GM23338 (cell line): ENCODE results near the gene ADGRD1. TPM values are rescaled to one million over a fixed set of nuclear protein-coding genes. Genes with fewer than 3 reads are reported as not detected.

Experiments
- CREB1 ChIP-seq: fragments of 250-450 bp; sonication (Bioruptor Pico); IDR thresholded peaks from 2 replicates; pipeline ENCODE4 v1.5.0; 2020; ENCODE audit warnings: low read depth, mild to moderate bottlenecking, moderate library complexity
- EZH2 ChIP-seq: fragments of 200-600 bp; sonication (generic); IDR thresholded peaks from one replicate; pipeline ENCODE4 v1.8.0; 2017; ENCODE audit warnings: antibody characterized with exemption, mild to moderate bottlenecking, low read depth; ENCODE audit not compliant: unreplicated experiment
- EZH2phosphoT487 ChIP-seq: fragments of 200-600 bp; sonication (generic); IDR thresholded peaks from one replicate; pipeline ENCODE4 v1.8.1; 2018; ENCODE audit warnings: antibody characterized with exemption; ENCODE audit not compliant: unreplicated experiment
- JUNB ChIP-seq: IDR thresholded peaks from one replicate; pipeline ENCODE4 v1.6.1; 2016; ENCODE audit warnings: antibody characterized with exemption; ENCODE audit not compliant: unreplicated experiment
- NANOG ChIP-seq: IDR thresholded peaks from 2 replicates; pipeline ENCODE4 v1.6.1; 2016; ENCODE audit warnings: antibody characterized with exemption, borderline replicate concordance
- POLR2AphosphoS5 ChIP-seq: IDR thresholded peaks from 2 replicates; pipeline ENCODE4 v1.6.1; 2016; ENCODE audit warnings: antibody characterized with exemption, low read depth
- STAT1 ChIP-seq: IDR thresholded peaks from one replicate; pipeline ENCODE4 v1.6.1; 2016; ENCODE audit warnings: antibody characterized with exemption; ENCODE audit not compliant: unreplicated experiment
- ZNF114 ChIP-seq: fragments of 250-450 bp; sonication (Bioruptor Pico); IDR thresholded peaks from 2 replicates; pipeline ENCODE4 v1.5.0; 2020; ENCODE audit warnings: mild to moderate bottlenecking, moderate library complexity
- ZNF331 ChIP-seq: fragments of 250-450 bp; sonication (Bioruptor Pico); IDR thresholded peaks from 2 replicates; pipeline ENCODE4 v1.5.0; 2020; ENCODE audit warnings: low read depth, mild to moderate bottlenecking, moderate library complexity
- polyA plus RNA-seq: library from polyadenylated mRNA; unstranded; fragments of >200 nt; fragmentation: Nextera tagmentation; extraction: Ambion mirVana; gene quantifications from 2 replicates; pipeline ENCODE4 v1.2.1, GENCODE V29; 2016
- total RNA-seq: library from RNA; depleted of rRNA; stranded (reverse); fragments of >200 nt; shearing (Covaris generic); gene quantifications from 2 replicates; pipeline ENCODE4 v1.2.3, GENCODE V29; 2014
- TF ChIP-seq, protein P1 (sequence below): fragments of 250-450 bp; sonication (Bioruptor Pico); IDR thresholded peaks from 2 replicates; pipeline ENCODE4 v1.5.0; 2020; ENCODE audit warnings: mild to moderate bottlenecking, moderate library complexity
- TF ChIP-seq, protein P2 (sequence below), 2 experiments: fragments of 200-600 bp in 1 of 2; sonication (generic) in 1 of 2; conservative IDR thresholded peaks; 2 replicates each; pipeline versions ENCODE4 v1.5.1 to v1.6.1; 2016 to 2017; ENCODE audit warnings: antibody characterized with exemption in 2 of 2, low read depth in 2 of 2, mild to moderate bottlenecking in 2 of 2, moderate library complexity in 1 of 2
- TF ChIP-seq, protein P3 (sequence below): IDR thresholded peaks from one replicate; pipeline ENCODE4 v1.6.1; 2018; ENCODE audit warnings: antibody characterized with exemption; ENCODE audit not compliant: unreplicated experiment

Gene ADGRD1
- total and polyA plus RNA-seq, 2 experiments from 2014 or later: 1.4 TPM; not detected in 1

DNA sequence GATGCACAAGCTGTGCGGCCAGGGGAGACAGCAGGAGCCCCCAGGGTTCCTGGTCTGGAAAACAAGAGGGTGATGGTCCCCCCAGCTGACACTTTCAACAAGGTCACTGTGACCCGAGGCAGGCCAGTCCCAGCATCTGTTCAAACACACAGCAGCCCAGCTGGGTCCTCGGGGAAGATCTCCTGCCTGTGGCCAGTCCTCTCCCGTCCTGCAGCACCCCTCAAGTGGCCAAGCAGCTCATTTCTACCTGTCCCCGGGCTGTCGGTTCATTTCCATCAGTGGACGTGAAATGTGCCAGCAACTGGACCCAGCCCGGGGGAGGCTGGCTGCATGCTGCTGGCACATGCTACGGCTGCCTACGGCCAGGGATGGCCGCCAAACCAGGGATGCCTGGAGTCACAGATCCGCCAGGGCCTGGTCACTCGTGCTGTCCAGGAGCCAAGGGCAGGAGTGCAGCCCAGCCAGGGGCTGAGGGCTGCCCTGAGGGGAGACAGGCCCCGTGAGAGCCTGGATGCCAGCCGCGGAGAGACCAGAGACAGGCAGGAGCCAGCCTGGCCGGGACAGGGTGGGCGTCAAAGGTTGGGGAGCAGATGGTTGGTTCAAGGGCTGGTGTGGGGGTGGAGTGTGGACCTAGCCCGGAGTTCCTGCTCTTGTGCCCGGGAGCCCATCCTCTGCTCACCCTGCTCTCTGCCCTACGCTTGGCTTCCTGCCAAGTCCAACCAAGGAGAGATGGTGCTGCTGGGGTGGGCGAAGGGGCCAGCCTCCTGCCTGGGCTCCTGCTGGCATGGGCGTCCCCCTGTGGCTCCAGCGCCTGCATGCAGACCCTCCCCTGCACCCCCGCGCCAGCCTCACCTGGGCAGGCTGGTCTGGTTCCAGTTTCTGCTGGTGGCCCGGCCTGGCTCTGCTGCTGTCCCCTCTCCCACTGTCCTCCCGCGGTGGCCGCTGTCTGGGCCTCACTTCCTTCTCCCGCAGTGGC, 143.8 kb downstream of the ADGRD1 start (continued):
- TF ChIP-seq, protein P1, sequence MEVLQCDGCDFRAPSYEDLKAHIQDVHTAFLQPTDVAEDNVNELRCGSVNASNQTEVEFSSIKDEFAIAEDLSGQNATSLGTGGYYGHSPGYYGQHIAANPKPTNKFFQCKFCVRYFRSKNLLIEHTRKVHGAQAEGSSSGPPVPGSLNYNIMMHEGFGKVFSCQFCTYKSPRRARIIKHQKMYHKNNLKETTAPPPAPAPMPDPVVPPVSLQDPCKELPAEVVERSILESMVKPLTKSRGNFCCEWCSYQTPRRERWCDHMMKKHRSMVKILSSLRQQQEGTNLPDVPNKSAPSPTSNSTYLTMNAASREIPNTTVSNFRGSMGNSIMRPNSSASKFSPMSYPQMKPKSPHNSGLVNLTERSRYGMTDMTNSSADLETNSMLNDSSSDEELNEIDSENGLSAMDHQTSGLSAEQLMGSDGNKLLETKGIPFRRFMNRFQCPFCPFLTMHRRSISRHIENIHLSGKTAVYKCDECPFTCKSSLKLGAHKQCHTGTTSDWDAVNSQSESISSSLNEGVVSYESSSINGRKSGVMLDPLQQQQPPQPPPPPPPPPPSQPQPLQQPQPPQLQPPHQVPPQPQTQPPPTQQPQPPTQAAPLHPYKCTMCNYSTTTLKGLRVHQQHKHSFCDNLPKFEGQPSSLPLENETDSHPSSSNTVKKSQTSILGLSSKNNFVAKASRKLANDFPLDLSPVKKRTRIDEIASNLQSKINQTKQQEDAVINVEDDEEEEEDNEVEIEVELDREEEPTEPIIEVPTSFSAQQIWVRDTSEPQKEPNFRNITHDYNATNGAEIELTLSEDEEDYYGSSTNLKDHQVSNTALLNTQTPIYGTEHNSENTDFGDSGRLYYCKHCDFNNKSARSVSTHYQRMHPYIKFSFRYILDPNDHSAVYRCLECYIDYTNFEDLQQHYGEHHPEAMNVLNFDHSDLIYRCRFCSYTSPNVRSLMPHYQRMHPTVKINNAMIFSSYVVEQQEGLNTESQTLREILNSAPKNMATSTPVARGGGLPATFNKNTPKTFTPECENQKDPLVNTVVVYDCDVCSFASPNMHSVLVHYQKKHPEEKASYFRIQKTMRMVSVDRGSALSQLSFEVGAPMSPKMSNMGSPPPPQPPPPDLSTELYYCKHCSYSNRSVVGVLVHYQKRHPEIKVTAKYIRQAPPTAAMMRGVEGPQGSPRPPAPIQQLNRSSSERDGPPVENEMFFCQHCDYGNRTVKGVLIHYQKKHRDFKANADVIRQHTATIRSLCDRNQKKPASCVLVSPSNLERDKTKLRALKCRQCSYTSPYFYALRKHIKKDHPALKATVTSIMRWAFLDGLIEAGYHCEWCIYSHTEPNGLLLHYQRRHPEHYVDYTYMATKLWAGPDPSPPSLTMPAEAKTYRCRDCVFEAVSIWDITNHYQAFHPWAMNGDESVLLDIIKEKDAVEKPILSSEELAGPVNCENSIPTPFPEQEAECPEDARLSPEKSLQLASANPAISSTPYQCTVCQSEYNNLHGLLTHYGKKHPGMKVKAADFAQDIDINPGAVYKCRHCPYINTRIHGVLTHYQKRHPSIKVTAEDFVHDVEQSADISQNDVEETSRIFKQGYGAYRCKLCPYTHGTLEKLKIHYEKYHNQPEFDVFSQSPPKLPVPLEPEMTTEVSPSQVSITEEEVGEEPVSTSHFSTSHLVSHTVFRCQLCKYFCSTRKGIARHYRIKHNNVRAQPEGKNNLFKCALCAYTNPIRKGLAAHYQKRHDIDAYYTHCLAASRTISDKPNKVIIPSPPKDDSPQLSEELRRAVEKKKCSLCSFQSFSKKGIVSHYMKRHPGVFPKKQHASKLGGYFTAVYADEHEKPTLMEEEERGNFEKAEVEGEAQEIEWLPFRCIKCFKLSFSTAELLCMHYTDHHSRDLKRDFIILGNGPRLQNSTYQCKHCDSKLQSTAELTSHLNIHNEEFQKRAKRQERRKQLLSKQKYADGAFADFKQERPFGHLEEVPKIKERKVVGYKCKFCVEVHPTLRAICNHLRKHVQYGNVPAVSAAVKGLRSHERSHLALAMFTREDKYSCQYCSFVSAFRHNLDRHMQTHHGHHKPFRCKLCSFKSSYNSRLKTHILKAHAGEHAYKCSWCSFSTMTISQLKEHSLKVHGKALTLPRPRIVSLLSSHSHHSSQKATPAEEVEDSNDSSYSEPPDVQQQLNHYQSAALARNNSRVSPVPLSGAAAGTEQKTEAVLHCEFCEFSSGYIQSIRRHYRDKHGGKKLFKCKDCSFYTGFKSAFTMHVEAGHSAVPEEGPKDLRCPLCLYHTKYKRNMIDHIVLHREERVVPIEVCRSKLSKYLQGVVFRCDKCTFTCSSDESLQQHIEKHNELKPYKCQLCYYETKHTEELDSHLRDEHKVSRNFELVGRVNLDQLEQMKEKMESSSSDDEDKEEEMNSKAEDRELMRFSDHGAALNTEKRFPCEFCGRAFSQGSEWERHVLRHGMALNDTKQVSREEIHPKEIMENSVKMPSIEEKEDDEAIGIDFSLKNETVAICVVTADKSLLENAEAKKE (CRISPR knock-in tag): no peak
- no peak for TF ChIP-seq JUNB
- TF ChIP-seq, protein P2, sequence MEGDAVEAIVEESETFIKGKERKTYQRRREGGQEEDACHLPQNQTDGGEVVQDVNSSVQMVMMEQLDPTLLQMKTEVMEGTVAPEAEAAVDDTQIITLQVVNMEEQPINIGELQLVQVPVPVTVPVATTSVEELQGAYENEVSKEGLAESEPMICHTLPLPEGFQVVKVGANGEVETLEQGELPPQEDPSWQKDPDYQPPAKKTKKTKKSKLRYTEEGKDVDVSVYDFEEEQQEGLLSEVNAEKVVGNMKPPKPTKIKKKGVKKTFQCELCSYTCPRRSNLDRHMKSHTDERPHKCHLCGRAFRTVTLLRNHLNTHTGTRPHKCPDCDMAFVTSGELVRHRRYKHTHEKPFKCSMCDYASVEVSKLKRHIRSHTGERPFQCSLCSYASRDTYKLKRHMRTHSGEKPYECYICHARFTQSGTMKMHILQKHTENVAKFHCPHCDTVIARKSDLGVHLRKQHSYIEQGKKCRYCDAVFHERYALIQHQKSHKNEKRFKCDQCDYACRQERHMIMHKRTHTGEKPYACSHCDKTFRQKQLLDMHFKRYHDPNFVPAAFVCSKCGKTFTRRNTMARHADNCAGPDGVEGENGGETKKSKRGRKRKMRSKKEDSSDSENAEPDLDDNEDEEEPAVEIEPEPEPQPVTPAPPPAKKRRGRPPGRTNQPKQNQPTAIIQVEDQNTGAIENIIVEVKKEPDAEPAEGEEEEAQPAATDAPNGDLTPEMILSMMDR (conservative IDR thresholded peaks at IDR 0.05; ENCODE audit: low read depth in 2 of 2): no peak
- TF ChIP-seq CREB1 (CRISPR knock-in tag): no peak
- TF ChIP-seq EZH2phosphoT487: no peak
- TF ChIP-seq STAT1: no peak
- TF ChIP-seq, protein P3, sequence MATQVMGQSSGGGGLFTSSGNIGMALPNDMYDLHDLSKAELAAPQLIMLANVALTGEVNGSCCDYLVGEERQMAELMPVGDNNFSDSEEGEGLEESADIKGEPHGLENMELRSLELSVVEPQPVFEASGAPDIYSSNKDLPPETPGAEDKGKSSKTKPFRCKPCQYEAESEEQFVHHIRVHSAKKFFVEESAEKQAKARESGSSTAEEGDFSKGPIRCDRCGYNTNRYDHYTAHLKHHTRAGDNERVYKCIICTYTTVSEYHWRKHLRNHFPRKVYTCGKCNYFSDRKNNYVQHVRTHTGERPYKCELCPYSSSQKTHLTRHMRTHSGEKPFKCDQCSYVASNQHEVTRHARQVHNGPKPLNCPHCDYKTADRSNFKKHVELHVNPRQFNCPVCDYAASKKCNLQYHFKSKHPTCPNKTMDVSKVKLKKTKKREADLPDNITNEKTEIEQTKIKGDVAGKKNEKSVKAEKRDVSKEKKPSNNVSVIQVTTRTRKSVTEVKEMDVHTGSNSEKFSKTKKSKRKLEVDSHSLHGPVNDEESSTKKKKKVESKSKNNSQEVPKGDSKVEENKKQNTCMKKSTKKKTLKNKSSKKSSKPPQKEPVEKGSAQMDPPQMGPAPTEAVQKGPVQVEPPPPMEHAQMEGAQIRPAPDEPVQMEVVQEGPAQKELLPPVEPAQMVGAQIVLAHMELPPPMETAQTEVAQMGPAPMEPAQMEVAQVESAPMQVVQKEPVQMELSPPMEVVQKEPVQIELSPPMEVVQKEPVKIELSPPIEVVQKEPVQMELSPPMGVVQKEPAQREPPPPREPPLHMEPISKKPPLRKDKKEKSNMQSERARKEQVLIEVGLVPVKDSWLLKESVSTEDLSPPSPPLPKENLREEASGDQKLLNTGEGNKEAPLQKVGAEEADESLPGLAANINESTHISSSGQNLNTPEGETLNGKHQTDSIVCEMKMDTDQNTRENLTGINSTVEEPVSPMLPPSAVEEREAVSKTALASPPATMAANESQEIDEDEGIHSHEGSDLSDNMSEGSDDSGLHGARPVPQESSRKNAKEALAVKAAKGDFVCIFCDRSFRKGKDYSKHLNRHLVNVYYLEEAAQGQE: no peak
- TF ChIP-seq ZNF114 (CRISPR knock-in tag): no peak
- TF ChIP-seq NANOG: no peak
- no peak for TF ChIP-seq POLR2AphosphoS5
- TF ChIP-seq EZH2: no peak
- no peak for TF ChIP-seq ZNF331 (CRISPR knock-in tag)
